Glomerular visceral epithelial cell (primary cell): ENCODE measurements around the gene TMEM250.
"Not testable (repeated sequence)": the region's sequence is repeated elsewhere in the genome, so short reads cannot be mapped to it uniquely, and the experiment has no call there.

Experiments
- DNase-seq: peaks from one replicate; pipeline ENCODE4 v3.0.0-alpha.2; 2016; ENCODE audit errors: extremely low spot score

The TMEM250 gene

DNA sequence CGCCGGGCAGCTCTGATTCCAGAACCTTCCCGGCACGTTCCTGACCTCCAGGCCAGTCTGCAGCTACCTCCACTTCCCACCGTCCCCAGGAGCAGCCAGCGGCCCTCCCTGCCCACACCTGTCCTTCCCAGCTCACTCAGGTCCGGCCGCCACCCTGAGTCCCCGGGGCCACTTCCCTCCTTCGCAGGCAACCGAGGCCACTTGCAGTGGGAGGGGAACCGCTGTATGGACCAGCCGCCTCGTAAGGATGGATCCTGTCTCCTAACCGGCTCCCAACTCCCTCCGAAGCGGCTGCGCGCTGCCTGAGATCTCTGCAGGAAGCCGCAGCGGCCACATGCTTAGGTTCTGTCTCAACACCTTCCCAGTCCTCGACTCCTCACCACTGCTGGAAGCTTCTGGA, 7.5 kb downstream of the TMEM250 start:
- DNase-seq = no peak

DNA sequence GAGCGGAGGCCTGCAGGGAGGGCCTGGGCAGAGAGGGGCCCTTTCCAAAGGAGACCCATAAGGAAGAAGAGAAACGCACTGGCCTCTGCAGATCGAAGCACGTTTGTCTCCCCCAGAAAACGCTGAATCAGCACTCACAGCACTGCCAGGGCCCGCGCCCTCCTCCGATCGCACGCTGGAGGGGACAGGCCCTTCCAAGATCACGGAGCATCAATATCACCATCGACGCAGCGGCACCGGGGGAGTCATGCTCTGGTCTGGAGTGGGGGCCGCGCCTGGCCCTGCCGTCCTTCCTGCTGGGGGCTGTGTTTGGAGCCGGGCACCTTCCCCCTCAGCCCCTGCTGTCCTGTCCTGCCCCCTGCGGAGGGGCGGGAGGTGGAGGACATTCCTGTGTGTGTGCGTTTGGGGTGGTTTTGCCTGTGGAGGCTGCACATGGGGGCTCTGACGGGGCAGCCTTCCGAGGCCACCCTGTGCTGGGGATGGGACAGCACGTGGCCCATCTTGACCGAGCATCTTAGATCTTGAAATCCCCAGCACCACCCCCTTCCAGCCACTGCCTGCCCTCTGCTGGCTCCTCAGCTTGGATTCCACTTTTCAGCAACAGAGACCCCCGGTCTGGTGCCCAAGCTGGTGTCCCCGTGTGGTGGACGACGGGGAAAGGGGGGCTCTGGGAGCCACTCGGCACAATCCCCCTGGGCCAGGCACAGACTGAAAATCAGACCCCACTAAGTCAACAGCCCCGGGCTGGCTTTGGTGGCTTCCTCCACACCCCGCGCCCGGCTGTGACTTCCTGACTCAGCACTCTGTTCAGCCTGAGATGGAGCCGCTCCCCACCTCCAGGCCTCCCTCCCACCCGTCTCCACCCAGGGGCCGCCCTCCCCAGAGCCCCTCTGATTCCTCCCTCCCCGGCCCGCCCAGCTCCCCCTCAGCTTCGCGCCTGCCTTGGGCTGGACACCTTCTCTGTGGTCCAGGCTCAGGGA, 8.3 kb downstream of the TMEM250 start:
- no peak for DNase-seq

DNA sequence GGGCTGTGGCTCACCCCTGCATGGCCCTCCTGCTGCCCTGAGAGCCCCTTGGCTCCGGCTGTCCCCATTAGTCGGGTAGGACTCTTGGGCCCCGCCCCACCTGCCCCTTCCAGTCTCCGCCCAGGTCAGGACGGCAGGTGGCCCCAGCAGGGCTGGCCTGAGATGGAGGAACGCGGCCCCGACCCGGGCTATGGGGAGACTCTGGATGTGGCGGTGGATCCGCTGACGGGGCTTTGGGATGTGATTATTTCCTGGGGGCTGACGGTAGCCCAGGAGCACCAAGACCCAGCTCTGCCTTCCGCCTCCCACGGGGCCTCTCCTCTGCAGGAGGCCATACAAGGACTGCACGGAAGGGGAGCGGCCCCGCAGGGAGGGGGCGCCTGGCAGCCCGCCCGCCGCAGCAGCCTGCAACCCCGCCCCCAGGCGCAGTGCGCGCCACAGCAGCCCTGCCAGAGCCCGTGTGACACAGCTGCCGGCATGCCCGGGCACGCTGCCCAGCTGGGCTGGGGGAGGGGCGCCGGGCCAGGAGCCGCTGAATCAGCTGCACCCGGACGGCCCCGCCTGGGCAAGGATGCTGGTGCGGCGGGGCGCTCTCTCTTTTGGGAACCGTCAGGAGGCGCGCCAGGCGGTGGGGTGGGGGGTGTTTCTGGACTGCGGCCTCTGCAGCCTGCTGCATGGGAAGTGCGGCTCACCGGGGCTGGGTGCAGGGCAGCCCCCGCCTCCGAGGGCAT, 9.2 kb downstream of the TMEM250 start:
- peak; percentile 96 for DNase-seq

DNA sequence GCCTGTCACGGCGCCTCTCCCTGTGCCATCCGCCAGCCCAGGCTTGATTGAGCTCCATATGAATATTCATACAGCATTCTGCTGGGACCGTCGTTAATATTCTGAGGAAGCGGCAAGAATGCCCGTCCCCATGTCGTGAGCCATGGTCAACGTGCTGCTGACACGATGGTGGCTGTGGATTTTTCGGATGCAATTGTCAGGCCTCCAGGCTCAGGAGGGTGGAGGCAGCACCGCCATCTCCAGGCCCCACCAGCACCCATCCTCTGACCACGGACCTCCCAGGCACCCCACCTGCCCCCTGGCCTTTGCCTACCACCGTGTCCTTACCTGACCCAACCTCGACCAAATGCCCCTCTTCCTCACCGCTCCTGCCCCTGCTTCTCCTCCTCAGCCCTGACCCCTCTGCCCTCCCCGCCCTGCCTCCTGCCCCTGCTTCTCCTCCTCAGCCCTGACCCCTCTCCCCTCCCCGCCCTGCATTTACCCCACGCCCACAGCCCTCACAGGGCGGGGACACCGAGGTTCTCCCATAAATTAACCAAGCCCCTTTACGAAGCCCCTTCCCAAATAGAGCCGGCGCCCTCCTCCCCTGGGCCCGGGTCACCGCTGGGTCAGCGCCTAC, 9.9 kb downstream of the TMEM250 start:
- DNase-seq = no peak

GRCh38 chr9:136107953-136108647, 10.6 kb downstream of the TMEM250 start:
- DNase-seq = peak; percentile 25

DNA sequence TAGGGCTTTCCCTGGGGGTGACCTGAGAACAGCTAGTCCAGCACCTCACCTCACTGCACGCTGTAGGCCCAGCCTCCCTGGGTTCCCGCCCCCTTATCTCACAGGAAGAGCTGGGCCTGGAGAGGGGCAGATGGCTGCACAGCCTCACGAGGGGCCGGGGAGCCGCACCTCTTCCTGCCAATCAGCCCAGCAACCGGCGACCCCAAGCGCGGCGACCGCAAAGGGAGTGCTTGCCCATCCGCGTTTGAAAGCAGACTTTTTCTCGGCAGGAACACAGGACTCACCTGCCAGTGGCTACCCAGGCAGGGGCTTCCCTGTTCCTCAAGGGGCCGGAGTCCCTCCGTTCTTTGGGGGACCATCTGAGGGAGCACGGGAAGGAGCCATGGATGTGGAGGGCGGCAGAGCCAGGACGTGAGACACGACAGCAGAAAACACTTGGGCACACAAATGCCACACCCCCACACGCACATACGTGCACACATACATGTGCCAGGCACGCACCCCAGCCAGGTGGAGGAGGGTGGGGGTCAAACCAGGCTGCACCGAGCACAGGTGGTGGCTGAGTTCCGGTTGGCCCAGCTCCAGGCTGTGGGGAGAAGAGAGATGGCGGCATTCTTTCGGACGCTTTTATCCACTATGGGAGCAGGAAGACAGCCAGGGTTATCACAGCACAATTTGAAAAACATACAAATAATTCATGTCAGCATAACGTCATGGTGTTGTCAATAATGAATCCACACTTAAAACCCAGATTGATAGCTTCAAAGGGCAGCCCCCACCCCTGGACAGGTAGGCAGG, 11.3 kb downstream of the TMEM250 start:
- DNase-seq = no peak

- DNase-seq = no peak
Measured at GRCh38 chr9:136105398-136106135, 13.1 kb downstream of the TMEM250 start.

GRCh38 chr9:136104916-136105315, 13.8 kb downstream of the TMEM250 start:
- DNase-seq = no peak

- no peak for DNase-seq
Measured at GRCh38 chr9:136104488-136104800, 14.2 kb downstream of the TMEM250 start.

DNA sequence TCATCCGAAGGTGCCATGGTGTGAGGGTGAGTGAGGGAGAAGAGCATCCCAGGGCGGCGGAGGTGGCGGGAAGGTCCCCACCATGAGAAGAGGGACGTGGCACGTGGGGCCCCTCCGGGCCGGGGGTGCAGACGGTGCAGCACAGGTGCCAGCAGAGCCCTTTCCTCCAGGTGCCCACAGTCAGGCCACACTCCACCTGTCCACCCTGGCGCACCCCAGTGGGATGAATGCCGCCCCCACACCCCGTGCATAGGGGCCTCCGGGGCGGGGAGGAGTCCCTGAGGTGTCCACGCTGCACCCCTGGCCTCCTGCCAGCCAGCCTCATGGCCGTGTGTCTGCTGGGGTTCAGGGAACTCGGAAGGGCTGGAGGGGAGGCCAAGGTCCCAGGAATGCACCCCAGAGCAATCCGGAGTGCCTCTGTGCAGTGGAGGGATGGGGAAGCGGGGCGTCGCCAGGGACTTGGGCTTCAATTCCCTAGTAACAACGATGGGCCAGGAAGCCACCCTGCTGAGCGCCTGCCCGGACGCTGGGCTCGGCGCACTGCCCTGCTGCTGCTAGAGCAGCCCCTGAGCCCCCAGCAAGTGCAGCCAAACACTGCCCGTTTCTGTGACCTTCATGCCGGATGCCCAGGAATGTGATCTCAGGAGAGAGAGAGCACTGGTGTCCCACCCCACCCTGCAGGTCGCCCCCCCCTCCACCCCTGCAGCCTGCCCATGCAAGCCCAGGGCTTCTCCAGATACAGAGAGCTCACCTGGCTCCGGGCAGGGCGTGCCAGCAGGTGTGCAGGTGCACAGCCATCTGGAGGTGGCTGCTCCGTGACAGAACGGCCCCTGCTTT, 14.8 kb downstream of the TMEM250 start:
- DNase-seq = no peak

GRCh38 chr9:136101615-136102074, 17.0 kb downstream of the TMEM250 start:
- not testable (repeated sequence) for DNase-seq

GRCh38 chr9:136100700-136101614, 17.7 kb downstream of the TMEM250 start:
- DNase-seq = no peak

GRCh38 chr9:136099542-136099941, 19.1 kb downstream of the TMEM250 start:
- DNase-seq = no peak

GRCh38 chr9:136098844-136099243, 19.8 kb downstream of the TMEM250 start:
- DNase-seq = no peak

GRCh38 chr9:136098210-136098609, 20.5 kb downstream of the TMEM250 start:
- no peak for DNase-seq

DNA sequence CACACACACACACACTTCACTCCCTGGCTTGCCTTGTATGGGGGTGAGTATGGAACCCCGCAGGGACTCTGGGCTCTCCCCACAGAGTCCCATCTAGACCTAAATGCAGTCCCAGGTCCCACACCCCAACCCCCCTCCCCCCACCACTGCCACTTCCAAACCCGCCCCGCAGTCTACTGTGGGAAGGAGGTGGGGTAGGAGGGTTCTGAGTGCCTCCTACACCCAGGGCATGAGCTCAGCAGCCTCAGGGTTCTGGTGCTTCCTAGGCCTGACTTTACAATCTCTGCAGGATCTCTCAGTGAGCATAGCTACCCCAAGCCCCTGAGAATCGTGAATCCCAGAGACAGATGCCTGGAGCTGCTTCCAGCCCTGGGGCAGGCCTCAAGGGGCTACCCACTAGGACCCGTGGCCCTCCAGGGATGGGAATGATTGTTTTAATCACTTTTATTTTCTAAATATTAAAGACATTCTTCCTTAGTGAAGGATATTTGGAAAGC, 22.1 kb downstream of the TMEM250 start:
- no peak for DNase-seq

- DNase-seq = peak; percentile 69
Measured at GRCh38 chr9:136095070-136096058, 23.3 kb downstream of the TMEM250 start, which contains the start of gene NACC2. Gene NACC2, minus strand, starts transcription at chr9:136095289. Its CDS starts 44,768 bp downstream, at chr9:136050521.
